HepG2 (cell line): ENCODE results near the gene C1QTNF1. TPM values are rescaled to one million over a fixed set of nuclear protein-coding genes. Genes with fewer than 3 reads are reported as not detected.

Experiments
- CBX1 ChIP-seq: IDR thresholded peaks from one replicate; pipeline ENCODE4 v1.6.1; 2016; ENCODE audit warnings: antibody characterized with exemption, low read depth
- CCDC6 ChIP-seq: sonication (generic); formaldehyde crosslinking; IDR thresholded peaks from 2 replicates; pipeline ENCODE4 v1.8.1; 2022; ENCODE audit warnings: mild to moderate bottlenecking, missing genetic modification reagents, moderate library complexity
- EEA1 ChIP-seq: sonication (generic); formaldehyde crosslinking; IDR thresholded peaks from 2 replicates; pipeline ENCODE4 v1.5.1; 2020; ENCODE audit warnings: mild to moderate bottlenecking, missing genetic modification reagents, borderline replicate concordance
- EZH2 ChIP-seq: conservative IDR thresholded peaks from 2 replicates; pipeline ENCODE4 v1.6.1; 2012; ENCODE audit warnings: mild to moderate bottlenecking, low read depth, low read length, moderate library complexity
- IKZF4 ChIP-seq: sonication (generic); formaldehyde crosslinking; IDR thresholded peaks from 2 replicates; pipeline ENCODE4 v1.5.1; 2020; ENCODE audit warnings: borderline replicate concordance, mild to moderate bottlenecking, low read depth, missing genetic modification reagents; ENCODE audit errors: not compliant biosample characterization
- IRF1 ChIP-seq: sonication (generic); formaldehyde crosslinking; IDR thresholded peaks from 2 replicates; pipeline ENCODE4 v1.4.0; 2020; ENCODE audit warnings: low read depth, mild to moderate bottlenecking, missing genetic modification reagents
- MATR3 ChIP-seq: sonication (generic); formaldehyde crosslinking; IDR thresholded peaks from 2 replicates; pipeline ENCODE4 v1.4.0; 2020; ENCODE audit warnings: missing genetic modification reagents
- NR2F1 ChIP-seq, 2 experiments: fragments of 450-650 bp in 1 of 2; formaldehyde crosslinking in 1 of 2; IDR thresholded peaks; 2 replicates each; pipeline versions ENCODE4 v1.5.0 to v1.6.1; 2016 to 2020; ENCODE audit warnings: mild to moderate bottlenecking in 1 of 2, missing compliant biosample characterization in 1 of 2, missing genetic modification reagents in 1 of 2, moderate library complexity in 1 of 2
- NR3C1 ChIP-seq: sonication (generic); formaldehyde crosslinking; IDR thresholded peaks from 2 replicates; pipeline ENCODE4 v1.4.0; 2020; ENCODE audit warnings: missing genetic modification reagents
- PATZ1 ChIP-seq: sonication (generic); formaldehyde crosslinking; IDR thresholded peaks from 2 replicates; pipeline ENCODE4 v1.4.0; 2020; ENCODE audit warnings: missing genetic modification reagents
- POLR2A ChIP-seq, 2 experiments: IDR thresholded peaks; 2 replicates each; pipeline ENCODE4 v1.6.1; 2011; ENCODE audit warnings: low read depth in 2 of 2, low read length in 2 of 2, mild to moderate bottlenecking in 1 of 2, moderate library complexity in 1 of 2; ENCODE audit not compliant: insufficient read depth in 1 of 2
- RFXAP ChIP-seq: sonication (generic); formaldehyde crosslinking; IDR thresholded peaks from 2 replicates; pipeline ENCODE4 v1.4.0; 2020; ENCODE audit warnings: missing genetic modification reagents, borderline replicate concordance
- SALL1 ChIP-seq: sonication (generic); formaldehyde crosslinking; IDR thresholded peaks from 2 replicates; pipeline ENCODE4 v1.8.0; 2022; ENCODE audit warnings: mild to moderate bottlenecking, missing genetic modification reagents
- SCMH1 ChIP-seq: sonication (generic); formaldehyde crosslinking; IDR thresholded peaks from 2 replicates; pipeline ENCODE4 v1.9.0; 2021; ENCODE audit warnings: missing genetic modification reagents, mild to moderate bottlenecking, borderline replicate concordance
- TRIM24 ChIP-seq: sonication (generic); formaldehyde crosslinking; IDR thresholded peaks from 2 replicates; pipeline ENCODE4 v1.8.0; 2022; ENCODE audit warnings: mild to moderate bottlenecking, missing genetic modification reagents
- TSC22D2 ChIP-seq: sonication (generic); formaldehyde crosslinking; IDR thresholded peaks from 2 replicates; pipeline ENCODE4 v1.5.1; 2020; ENCODE audit warnings: missing genetic modification reagents, mild to moderate bottlenecking, borderline replicate concordance
- ZNF260 ChIP-seq: sonication (generic); formaldehyde crosslinking; IDR thresholded peaks from 2 replicates; pipeline ENCODE4 v1.4.0; 2020; ENCODE audit warnings: missing genetic modification reagents, low read depth, mild to moderate bottlenecking, borderline replicate concordance
- ZNF30 ChIP-seq: sonication (generic); formaldehyde crosslinking; IDR thresholded peaks from 2 replicates; pipeline ENCODE4 v1.5.0; 2020; ENCODE audit warnings: mild to moderate bottlenecking, missing genetic modification reagents
- ZNF331 ChIP-seq: sonication (generic); formaldehyde crosslinking; IDR thresholded peaks from 2 replicates; pipeline ENCODE4 v1.4.0; 2020; ENCODE audit warnings: missing genetic modification reagents
- ZNF33A ChIP-seq: sonication (generic); formaldehyde crosslinking; IDR thresholded peaks from 2 replicates; pipeline ENCODE4 v1.5.1; 2020; ENCODE audit warnings: missing genetic modification reagents, mild to moderate bottlenecking, moderate library complexity, borderline replicate concordance
- ZNF747 ChIP-seq: sonication (generic); formaldehyde crosslinking; IDR thresholded peaks from 2 replicates; pipeline ENCODE4 v1.8.1; 2023; ENCODE audit warnings: missing genetic modification reagents, mild to moderate bottlenecking, borderline replicate concordance
- ZNF768 ChIP-seq: sonication (generic); formaldehyde crosslinking; IDR thresholded peaks from 2 replicates; pipeline ENCODE4 v1.4.0; 2020; ENCODE audit warnings: missing genetic modification reagents
- ZXDC ChIP-seq: sonication (generic); formaldehyde crosslinking; IDR thresholded peaks from 2 replicates; pipeline ENCODE4 v1.5.0; 2020; ENCODE audit warnings: mild to moderate bottlenecking, missing genetic modification reagents
- polyA plus RNA-seq, 8 experiments: library from polyadenylated mRNA; depleted of rRNA in 3 of 8; stranded (reverse) in 7 of 8; unstranded in 1 of 8; fragments of >200 nt; fragmentation: Illumina TruSeq in 4 of 8; extraction: Trizol in 4 of 8; gene quantifications; 2 replicates each; pipeline versions ENCODE4 v1.2.1 to v1.2.3, GENCODE V29; 2011 to 2016; ENCODE audit warnings: low read depth in 4 of 8, missing spikeins in 1 of 8, mixed read lengths in 1 of 8; ENCODE audit not compliant: insufficient read depth in 1 of 8
- total RNA-seq, 5 experiments: library from RNA; depleted of rRNA; stranded (reverse); fragments of >200 nt; fragmentation: Illumina TruSeq; extraction: Trizol; gene quantifications; 2 replicates each; pipeline ENCODE4 v1.2.3, GENCODE V29; 2016; ENCODE audit warnings: low read depth in 1 of 5

C1QTNF1 gene
- total and polyA plus RNA-seq, 2 of the 13 experiments (the other 11 are each of a cell fraction or from before 2014, with no cell fraction given): 0.18 to 0.86 TPM

- TF ChIP-seq ZNF260 (CRISPR knock-in tag) (no peak), ZNF331 (CRISPR knock-in tag) (peak; percentile 41; the same call in 1 of the 2 replicates), IKZF4 (CRISPR knock-in tag) (peak; percentile 86), EZH2 (no peak), CCDC6 (CRISPR knock-in tag) (peak; percentile 72), ZXDC (CRISPR knock-in tag) (0 out of 2 replicates have a peak, but pooled peaks have one; percentile 36), EEA1 (CRISPR knock-in tag) (no peak), NR3C1 (CRISPR knock-in tag) (no peak), CBX1 (peak; percentile 22), ZNF33A (CRISPR knock-in tag) (no peak), RFXAP (0 out of 2 replicates have a peak, but pooled peaks have one; percentile 10), NR2F1 (CRISPR knock-in tag; IDR thresholded peaks at IDR 0.05) (no peak), TSC22D2 (CRISPR knock-in tag) (no peak), ZNF30 (CRISPR knock-in tag) (no peak), TRIM24 (CRISPR knock-in tag) (no peak), IRF1 (no peak), SCMH1 (CRISPR knock-in tag) (no peak), MATR3 (no peak), ZNF747 (0 out of 2 replicates have a peak, but pooled peaks have one; percentile 31), SALL1 (CRISPR knock-in tag) (peak; percentile 62), PATZ1 (CRISPR knock-in tag) (peak; percentile 56; the same call in 1 of the 2 replicates), POLR2A (IDR thresholded peaks at IDR 0.05; ENCODE audit: insufficient read depth in 1 of 2, low read depth in 2 of 2, low read length in 2 of 2) (peak; percentile 59 to 87), ZNF768 (CRISPR knock-in tag) (peak; percentile 56; the same call in 1 of the 2 replicates)
Observed at GRCh38 chr17:79009397-79010303, 14.3 kb upstream of the C1QTNF1 start, which contains the start of gene CANT1 (continued).
